Measurements from ENCODE around the gene MMUT.
"Not testable (repeated sequence)": the region's sequence is repeated elsewhere in the genome, so short reads cannot be mapped to it uniquely, and the experiment has no call there.

Gene MMUT

GRCh38 chr6:49462927-49463611, at the start of gene MMUT, which contains the start of gene CENPQ:
Gene MMUT (minus strand): TSS chr6:49463253. CDS start chr6:49459466, 3,787 bp downstream.
Gene CENPQ (plus strand): TSS chr6:49463370. CDS start chr6:49470177, 6,807 bp downstream.
- peak; percentile 96 for DNase-seq

- DNase-seq, result no peak
These were observed 46.3 kb upstream of the MMUT start for GRCh38 chr6:49509342-49509741.

- no peak for DNase-seq
These were observed 43.6 kb upstream of the MMUT start for GRCh38 chr6:49506569-49507111.

- no peak for DNase-seq
These were observed 41.6 kb upstream of the MMUT start for GRCh38 chr6:49504666-49505065.

- no peak for DNase-seq
These were observed 36.6 kb upstream of the MMUT start, which contains the start of gene GLYATL3 for GRCh38 chr6:49499623-49500022. Gene GLYATL3 (plus strand): TSS chr6:49499923. CDS start chr6:49511991, 12,068 bp downstream.

GRCh38 chr6:49499126-49499525, 36.1 kb upstream of the MMUT start:
- DNase-seq, result no peak

- no peak for DNase-seq
These were observed 34.3 kb upstream of the MMUT start for GRCh38 chr6:49497304-49497703.

GRCh38 chr6:49490633-49491032, 27.6 kb upstream of the MMUT start:
- DNase-seq, result no peak

GRCh38 chr6:49483380-49483779, 20.3 kb upstream of the MMUT start:
- DNase-seq, result not testable (repeated sequence)

- DNase-seq, result not testable (repeated sequence)
These were observed 18.8 kb upstream of the MMUT start for GRCh38 chr6:49481846-49482245.

GRCh38 chr6:49479308-49479970, 16.4 kb upstream of the MMUT start:
- no peak for DNase-seq

GRCh38 chr6:49476564-49476963, 13.5 kb upstream of the MMUT start:
- DNase-seq, result not testable (repeated sequence)

- DNase-seq, result no peak
These were observed 5.0 kb upstream of the MMUT start for GRCh38 chr6:49468042-49468441.

GRCh38 chr6:49464691-49465090, 1.6 kb upstream of the MMUT start:
- DNase-seq, result no peak

GRCh38 chr6:49463612-49463967, 537 bp upstream of the MMUT start:
- no peak for DNase-seq

GRCh38 chr6:49462599-49462926, 490 bp downstream of the MMUT start:
- no peak for DNase-seq

GRCh38 chr6:49462071-49462470, 982 bp downstream of the MMUT start:
- no peak for DNase-seq

- no peak for DNase-seq
These were observed 5.3 kb downstream of the MMUT start for GRCh38 chr6:49457771-49458170.

- no peak for DNase-seq
These were observed 8.0 kb downstream of the MMUT start for GRCh38 chr6:49454787-49455709.

GRCh38 chr6:49453221-49453620, 9.8 kb downstream of the MMUT start:
- no peak for DNase-seq

GRCh38 chr6:49430866-49431265, 32.2 kb downstream of the MMUT start:
- DNase-seq, result no peak

- no peak for DNase-seq
These were observed 32.9 kb downstream of the MMUT start for GRCh38 chr6:49430187-49430586.

GRCh38 chr6:49423817-49424216, 39.2 kb downstream of the MMUT start:
- no peak for DNase-seq

All from right hindlimb (tissue), 1 donor.